NCI-H526 treated with DMSO at 0.1 percent for 48 hours (cell line): ENCODE measurements around the gene KCNH1.

Experiments
- DNase-seq: peaks from one replicate; lab custom pipeline; 2025; lab: John Stamatoyannopoulos, UW

KCNH1 gene

DNA sequence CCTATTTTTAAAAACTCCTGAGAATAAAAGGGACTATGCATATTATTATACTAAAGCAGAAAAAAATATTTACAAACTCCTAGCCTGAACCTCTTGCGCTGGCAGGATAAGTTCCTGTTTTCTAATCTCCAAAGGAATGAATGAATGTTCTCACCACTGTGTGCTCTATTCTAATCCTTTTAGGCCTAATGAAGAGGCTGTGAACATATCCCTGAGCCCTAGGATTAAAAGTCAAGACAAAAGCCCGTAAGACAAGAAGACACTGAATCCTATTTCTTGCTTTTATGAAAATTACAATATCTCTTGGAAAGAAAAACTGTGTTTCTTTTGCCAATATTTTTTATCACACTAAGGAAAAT lies 487.7 kb downstream of the KCNH1 start:
- no peak for DNase-seq

DNA sequence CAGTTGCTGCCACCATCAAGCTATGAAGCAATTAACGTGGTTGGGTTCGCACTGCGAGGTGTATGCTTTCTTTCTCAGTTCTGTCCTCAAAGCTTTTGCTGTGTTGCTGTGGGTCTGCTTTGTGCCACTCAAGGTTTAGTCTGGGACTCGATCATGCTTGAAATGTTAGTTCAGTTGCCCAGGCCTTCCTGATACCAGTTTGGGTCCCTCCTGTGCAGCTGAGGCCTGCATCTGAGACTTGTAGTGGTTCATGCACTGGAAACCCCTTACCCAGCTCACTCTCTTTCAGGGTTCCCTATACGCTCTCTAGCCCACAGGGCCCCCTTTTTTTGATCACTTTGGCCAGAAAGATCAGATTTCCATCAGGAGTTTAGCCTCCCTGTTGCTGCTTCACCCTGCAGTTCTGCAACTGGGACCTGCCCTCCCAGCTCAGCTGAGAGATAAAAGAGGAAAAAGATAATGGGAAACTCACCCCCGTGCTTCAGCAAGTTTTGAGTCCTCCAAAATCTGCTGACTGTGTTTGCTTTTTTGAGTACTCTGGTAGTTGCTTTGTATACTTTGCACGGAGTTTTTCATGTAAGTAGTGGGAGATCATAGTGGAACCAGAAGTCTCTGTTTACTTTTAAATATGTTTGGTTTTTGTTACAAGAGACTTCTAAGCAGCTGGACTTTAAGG lies 488.2 kb downstream of the KCNH1 start:
- no peak for DNase-seq

- no peak for DNase-seq
These were observed 492.4 kb downstream of the KCNH1 start for GRCh38 chr1:210641582-210641981.

GRCh38 chr1:210635108-210635507 lies 498.8 kb downstream of the KCNH1 start:
- DNase-seq, result no peak

GRCh38 chr1:210633636-210634035 lies 500.3 kb downstream of the KCNH1 start:
- DNase-seq, result no peak

DNA sequence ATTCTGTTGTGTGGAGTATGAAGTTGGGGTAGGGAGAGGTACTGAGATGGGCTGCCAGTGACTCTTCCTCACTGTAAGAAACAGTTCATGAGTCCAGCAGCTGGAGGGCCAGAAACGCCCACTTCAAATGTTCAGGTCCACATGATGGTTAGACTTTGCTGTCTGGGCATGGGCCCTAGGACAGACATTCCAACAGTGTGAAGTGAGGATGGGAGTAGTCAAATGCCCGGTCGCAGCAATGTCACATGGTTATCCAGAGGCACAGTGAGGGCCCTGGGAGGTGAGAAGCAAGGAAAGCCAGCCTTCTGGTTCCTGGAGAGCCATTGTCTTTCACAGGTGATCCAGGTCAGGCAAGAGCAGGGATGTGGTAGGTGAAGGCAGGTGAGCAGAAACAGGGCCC lies 500.8 kb downstream of the KCNH1 start:
- DNase-seq, result no peak

GRCh38 chr1:210631399-210631798 lies 502.5 kb downstream of the KCNH1 start:
- no peak for DNase-seq

DNA sequence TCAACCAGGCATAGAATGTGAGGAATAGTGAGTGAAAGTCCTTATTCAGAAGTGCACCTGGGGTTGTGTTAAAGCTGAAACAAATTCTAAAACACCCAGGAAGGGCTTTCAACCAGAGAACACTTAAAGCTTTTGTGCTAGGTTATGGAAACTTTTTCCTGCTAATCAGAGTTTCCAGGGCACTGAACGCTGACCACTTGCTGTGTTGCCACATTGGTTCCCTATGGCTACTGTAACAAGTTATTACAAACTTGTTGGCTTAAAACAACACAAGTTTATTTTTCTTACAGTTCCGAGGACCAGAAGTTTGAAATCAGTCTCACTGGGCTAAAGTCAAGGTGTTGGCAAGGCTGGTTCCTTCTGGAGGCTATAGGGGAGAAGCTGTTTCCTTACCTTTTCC lies 504.7 kb downstream of the KCNH1 start:
- no peak for DNase-seq

- no peak for DNase-seq
These were observed 506.2 kb downstream of the KCNH1 start for GRCh38 chr1:210627755-210628154.
